ENCODE results near the gene SLC18B1.

- TF ChIP-seq CTCF (IDR thresholded peaks at IDR 0.05) (no peak), TEAD1 (CRISPR knock-in tag; IDR thresholded peaks at IDR 0.05) (no peak), FOXK1 (CRISPR knock-in tag; IDR thresholded peaks at IDR 0.05) (no peak), HMGXB4 (CRISPR knock-in tag; IDR thresholded peaks at IDR 0.05) (no peak), STAT6 (CRISPR knock-in tag; conservative IDR thresholded peaks at IDR 0.05; ENCODE audit: low read depth) (no peak), CREM (CRISPR knock-in tag; IDR thresholded peaks at IDR 0.05) (no peak), TEAD4 (CRISPR knock-in tag; IDR thresholded peaks at IDR 0.05) (no peak), CREB1 (CRISPR knock-in tag; IDR thresholded peaks at IDR 0.05) (no peak), ZSCAN18 (CRISPR knock-in tag; IDR thresholded peaks at IDR 0.05) (no peak), AFF4 (CRISPR knock-in tag; IDR thresholded peaks at IDR 0.05; ENCODE audit: borderline replicate concordance) (no peak), NFE2L1 (CRISPR knock-in tag; IDR thresholded peaks at IDR 0.05) (no peak), E2F5 (CRISPR knock-in tag; IDR thresholded peaks at IDR 0.05) (no peak), MAX (CRISPR knock-in tag; IDR thresholded peaks at IDR 0.05) (no peak)
Measured at GRCh38 chr6:132746048-132746447, 52.4 kb downstream of the SLC18B1 start.
